Transverse colon (tissue), 4 donors: ENCODE data around the gene ARMC3. TPM values are rescaled to one million over a fixed set of nuclear protein-coding genes. Genes with fewer than 3 reads are reported as not detected.

ENCODE experiments used
- DNase-seq: peaks from one replicate; pipeline ENCODE4 v3.0.0-alpha.2; 2019
- H3K27ac ChIP-seq, 4 donors: fragments of 200-600 bp; sonication (generic); 2 replicates each; pipeline ENCODE4 v1.5.1; 2016 to 2018; ENCODE audit warnings: inconsistent platforms in 4 of 4
- H3K27me3 ChIP-seq: fragments of 200-600 bp; sonication (generic); 2 replicates; pipeline ENCODE4 v1.5.1; 2017; ENCODE audit warnings: inconsistent platforms
- H3K36me3 ChIP-seq, 4 donors: fragments of 200-600 bp; sonication (generic); 2 replicates each; pipeline ENCODE4 v1.5.1; 2017 to 2019; ENCODE audit warnings: inconsistent platforms in 4 of 4
- H3K4me1 ChIP-seq, 4 donors: fragments of 200-600 bp; sonication (generic); 2 replicates each; pipeline ENCODE4 v1.5.1; 2017 to 2020; ENCODE audit warnings: inconsistent platforms in 4 of 4
- H3K4me3 ChIP-seq, 4 donors: fragments of 200-600 bp; sonication (generic); 1 replicate in 1 of 4; 2 replicates in 3 of 4; pipeline versions ENCODE4 v1.5.1 to v1.6.1; 2017 to 2019; ENCODE audit warnings: inconsistent platforms in 4 of 4
- H3K9me3 ChIP-seq, 2 donors: fragments of 200-600 bp; sonication (generic); 2 replicates each; pipeline ENCODE4 v1.5.1; 2017 to 2019; ENCODE audit warnings: inconsistent platforms in 2 of 2
- EP300 ChIP-seq: sonication (generic); formaldehyde crosslinking; IDR thresholded peaks from one replicate; pipeline ENCODE4 v1.6.1; 2017; ENCODE audit warnings: antibody characterized with exemption, low read depth
- POLR2A ChIP-seq: fragments of 450-650 bp; IDR thresholded peaks from one replicate; pipeline ENCODE4 v1.6.1; 2016; ENCODE audit warnings: antibody characterized with exemption, mild to moderate bottlenecking, moderate library complexity
- POLR2AphosphoS5 ChIP-seq, 3 donors: sonication (generic); formaldehyde crosslinking; IDR thresholded peaks; one replicate each; pipeline ENCODE4 v1.6.1; 2016; ENCODE audit warnings: antibody characterized with exemption in 3 of 3
- WGBS, 2 donors: methylation state at CpG; one replicate each; pipeline ENCODE4 v1.1.5; 2018; ENCODE audit warnings: low coverage in 1 of 2; 5-methylcytosine and 5-hydroxymethylcytosine counted together
- in situ Hi-C, 4 donors: fragments of 200-750 bp; cut with MboI; loops; one replicate each; pipeline versions ENCODE4 v1.15.0 to v1.15.1; 2017; ENCODE audit warnings: low sequenced_read_pairs in 3 of 4, low pct_ligation_motif_present in 1 of 4, low pct_unique_long_range_greater_than_20kb in 1 of 4
- intact Hi-C: fragments of 100-400 bp; cut with DNase I; formaldehyde crosslinking; loops from one replicate; pipeline ENCODE4 v1.15.1; 2023; ENCODE audit warnings: low total_unique reads
- total RNA-seq, 4 donors: library from RNA; depleted of rRNA; stranded (reverse); fragments of >200 nt; gene quantifications; one replicate each; pipeline ENCODE4 v1.1.0, GENCODE V29; 2016
- TF ChIP-seq, protein P1 (sequence below), 5 experiments: fragments of 200-600 bp in 3 of 5; fragments of 450-650 bp in 2 of 5; sonication (generic) in 3 of 5; IDR thresholded peaks; 1 replicate in 2 of 5; 2 replicates in 3 of 5; pipeline ENCODE4 v1.5.1; 2016 to 2017; ENCODE audit warnings: antibody characterized with exemption in 5 of 5, inconsistent platforms in 3 of 5, mild to moderate bottlenecking in 2 of 5, moderate library complexity in 1 of 5

Gene ARMC3
- total RNA-seq, 4 donors from 2014 or later, result not detected

DNA sequence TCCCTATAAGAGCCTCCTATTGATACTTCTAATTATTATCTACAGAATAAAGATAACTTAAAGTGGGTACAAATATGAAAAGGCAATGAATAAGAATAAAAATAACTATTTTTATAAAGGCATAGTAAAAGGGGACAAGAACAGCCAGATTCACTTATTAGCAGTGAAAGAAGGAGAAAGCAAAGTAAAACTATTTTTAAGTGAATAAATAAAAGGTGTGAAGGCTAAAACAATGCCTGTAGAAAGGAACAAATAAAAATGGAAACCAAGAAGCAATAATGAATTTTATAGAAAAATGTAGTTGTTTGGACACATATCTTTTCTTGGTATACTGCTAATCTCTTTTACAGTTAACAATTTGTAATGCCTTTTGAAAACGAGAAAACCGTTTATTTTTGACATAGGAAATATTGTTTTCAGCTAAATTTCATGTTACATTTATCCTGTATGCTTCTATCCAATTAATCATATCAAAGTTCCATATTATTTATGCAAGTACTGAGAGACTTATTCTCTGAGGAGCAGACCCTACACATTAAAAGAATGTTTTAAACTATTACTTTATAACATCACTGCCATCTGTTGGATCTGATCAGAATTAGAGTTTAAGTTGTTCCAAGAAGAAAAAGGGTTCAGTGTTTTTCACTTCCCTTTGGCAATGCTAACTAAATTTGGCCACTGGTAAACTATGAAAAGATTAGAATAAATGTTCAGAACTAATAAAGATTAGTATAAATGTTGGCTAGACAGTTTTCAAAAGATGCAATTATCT is 59.1 kb downstream of the ARMC3 start:
- Histone ChIP-seq H3K27me3 (peaks cover 5% of the 10 kb centered on the region), H3K4me3 (no peak overlapping the region), H3K4me1 (no peaks in the 10 kb centered on the region), H3K9me3 (no peaks in the 10 kb centered on the region), H3K27ac (no peak overlapping the region), H3K36me3 (no peaks in the 10 kb centered on the region)
- in situ Hi-C loops (loop anchor here (10.0 to 25.0 kb wide), 6 partner anchors 400 to 1500 kb away; no protein-coding TSS in a partner anchor), intact Hi-C loops (loop anchor here (5.0 kb wide), 1 partner anchor 415 kb away; no protein-coding TSS in a partner anchor)
- no peak for DNase-seq
- TF ChIP-seq POLR2A, result no peak
- TF ChIP-seq, protein P1, sequence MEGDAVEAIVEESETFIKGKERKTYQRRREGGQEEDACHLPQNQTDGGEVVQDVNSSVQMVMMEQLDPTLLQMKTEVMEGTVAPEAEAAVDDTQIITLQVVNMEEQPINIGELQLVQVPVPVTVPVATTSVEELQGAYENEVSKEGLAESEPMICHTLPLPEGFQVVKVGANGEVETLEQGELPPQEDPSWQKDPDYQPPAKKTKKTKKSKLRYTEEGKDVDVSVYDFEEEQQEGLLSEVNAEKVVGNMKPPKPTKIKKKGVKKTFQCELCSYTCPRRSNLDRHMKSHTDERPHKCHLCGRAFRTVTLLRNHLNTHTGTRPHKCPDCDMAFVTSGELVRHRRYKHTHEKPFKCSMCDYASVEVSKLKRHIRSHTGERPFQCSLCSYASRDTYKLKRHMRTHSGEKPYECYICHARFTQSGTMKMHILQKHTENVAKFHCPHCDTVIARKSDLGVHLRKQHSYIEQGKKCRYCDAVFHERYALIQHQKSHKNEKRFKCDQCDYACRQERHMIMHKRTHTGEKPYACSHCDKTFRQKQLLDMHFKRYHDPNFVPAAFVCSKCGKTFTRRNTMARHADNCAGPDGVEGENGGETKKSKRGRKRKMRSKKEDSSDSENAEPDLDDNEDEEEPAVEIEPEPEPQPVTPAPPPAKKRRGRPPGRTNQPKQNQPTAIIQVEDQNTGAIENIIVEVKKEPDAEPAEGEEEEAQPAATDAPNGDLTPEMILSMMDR (IDR thresholded peaks at IDR 0.05), result peak in 2 of 5 experiments; percentile 21
- WGBS, 2 donors, result 41 to 45% methylated on average over 2 of the region's 2 CpGs

DNA sequence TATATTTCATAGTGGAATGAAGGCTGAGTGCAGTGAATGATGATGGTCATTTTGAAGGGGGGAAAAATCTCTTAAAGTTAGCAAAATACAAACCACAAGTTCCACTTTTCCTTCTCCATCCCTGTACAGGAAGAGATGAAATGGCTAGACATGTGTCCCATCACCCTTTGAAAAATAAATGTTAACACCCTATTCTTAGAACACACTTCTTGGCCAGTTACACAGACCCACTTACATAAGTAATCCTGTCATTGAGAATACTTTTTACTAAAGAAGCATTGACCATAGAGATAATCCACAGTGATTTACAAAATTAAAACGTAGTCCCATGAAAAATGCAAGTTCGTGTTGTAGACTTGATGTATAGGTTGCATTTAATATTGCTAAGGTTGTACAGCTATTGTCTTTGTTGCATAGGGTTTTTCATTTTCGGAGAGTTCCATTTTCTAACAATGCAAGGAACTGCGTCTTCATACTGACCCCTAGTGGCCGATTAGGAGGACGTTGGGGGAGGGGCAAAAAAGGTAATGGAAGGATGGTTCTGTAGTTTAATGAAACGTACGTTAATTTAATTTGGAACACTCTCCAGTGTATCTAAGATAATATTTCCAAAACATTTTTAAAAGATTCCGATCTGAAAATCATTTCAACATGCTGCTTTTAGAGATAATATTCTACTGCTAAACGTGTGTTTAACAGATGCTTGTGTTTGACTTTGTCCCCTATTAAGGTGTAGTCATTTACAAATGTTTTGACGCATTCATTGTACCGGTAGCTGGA is 60.9 kb downstream of the ARMC3 start:
- in situ Hi-C loops, result loop anchor here (10.0 to 25.0 kb wide), 6 partner anchors 401 to 1501 kb away; no protein-coding TSS in a partner anchor
- 2 to 3% methylated on average over 12 of the region's 12 CpGs for WGBS, 2 donors

DNA sequence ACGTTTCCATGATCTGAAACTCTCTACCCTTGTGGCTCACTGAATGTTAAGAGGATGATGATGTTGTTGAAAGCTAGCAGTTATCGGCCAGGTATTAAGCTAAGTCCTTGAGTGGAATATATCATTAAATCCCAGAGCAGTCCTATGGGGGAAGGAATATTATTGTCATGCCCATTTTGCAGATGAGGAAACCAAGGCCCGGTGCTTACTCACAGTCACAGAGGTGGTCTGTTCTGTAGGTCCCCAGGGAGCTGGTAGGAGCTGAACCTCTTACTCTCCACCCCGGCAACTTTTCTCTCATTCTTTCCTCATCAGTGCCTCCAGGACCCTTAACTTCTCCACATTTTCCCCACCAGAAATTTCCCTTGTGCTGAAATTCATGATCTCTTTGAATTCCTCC is 62.6 kb downstream of the ARMC3 start:
- in situ Hi-C loops, result loop anchor here (10.0 to 25.0 kb wide), 6 partner anchors 403 to 1503 kb away; no protein-coding TSS in a partner anchor
- no peak for TF ChIP-seq POLR2A
- H3K36me3 ChIP-seq, result no peaks in the 10 kb centered on the region
- H3K27me3 ChIP-seq, result peaks cover 6% of the 10 kb centered on the region
- H3K4me1 ChIP-seq, result no peaks in the 10 kb centered on the region
- no peak overlapping the region for H3K27ac ChIP-seq
- H3K9me3 ChIP-seq, result no peaks in the 10 kb centered on the region
- WGBS, 2 donors, result 91 to 92% methylated on average over 2 to 4 of the region's 4 CpGs
- intact Hi-C loops, result no loop called here
- DNase-seq, result no peak
- H3K4me3 ChIP-seq, result no peak overlapping the region

More for the DNA sequence above, 60.9 kb downstream of the ARMC3 start:
- no peak overlapping the region for H3K27ac ChIP-seq
- peaks cover 6% of the 10 kb centered on the region for H3K27me3 ChIP-seq
- no peak overlapping the region for H3K4me3 ChIP-seq
- TF ChIP-seq EP300 (no peak), POLR2AphosphoS5 (IDR thresholded peaks at IDR 0.05) (no peak), POLR2A (no peak)
- TF ChIP-seq, protein P1 (IDR thresholded peaks at IDR 0.05), result peak; percentile 87 to 96 (median 91)
- H3K9me3 ChIP-seq, result no peaks in the 10 kb centered on the region
- DNase-seq, result peak; percentile 56
- H3K36me3 ChIP-seq, result no peaks in the 10 kb centered on the region
- intact Hi-C loops, result loop anchor here (5.0 kb wide), 1 partner anchor 416 kb away; no protein-coding TSS in a partner anchor
- H3K4me1 ChIP-seq, result no peaks in the 10 kb centered on the region

DNA sequence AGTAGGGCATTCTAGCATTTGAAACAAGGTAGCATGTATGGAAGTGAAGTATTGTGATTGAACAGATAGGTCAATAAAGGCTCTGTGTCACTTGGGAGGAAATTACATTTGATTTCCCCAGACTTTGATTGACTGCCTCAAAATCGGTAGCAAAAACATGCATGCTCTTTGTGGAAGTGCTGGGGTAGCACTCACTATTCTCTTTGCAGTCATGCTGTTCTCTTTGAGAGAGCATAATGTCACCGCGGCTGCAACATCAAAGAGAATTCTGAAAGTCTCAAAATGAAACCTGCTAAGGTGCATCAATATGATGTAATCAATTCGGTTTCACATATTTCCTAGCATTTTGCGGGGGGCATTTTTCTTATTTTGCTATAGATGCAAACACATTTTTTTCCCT is 64.2 kb downstream of the ARMC3 start:
- Histone ChIP-seq H3K9me3 (no peaks in the 10 kb centered on the region), H3K36me3 (no peaks in the 10 kb centered on the region), H3K27ac (no peak overlapping the region), H3K4me3 (no peak overlapping the region), H3K4me1 (no peaks in the 10 kb centered on the region), H3K27me3 (peaks cover 9% of the 10 kb centered on the region)
- in situ Hi-C loops (loop anchor here (10.0 to 25.0 kb wide), 6 partner anchors 405 to 1505 kb away; no protein-coding TSS in a partner anchor), intact Hi-C loops (no loop called here)
- DNase-seq, result no peak
- TF ChIP-seq POLR2A (no peak), POLR2AphosphoS5 (IDR thresholded peaks at IDR 0.05) (no peak), EP300 (no peak)
- TF ChIP-seq, protein P1 (IDR thresholded peaks at IDR 0.05), result no peak
- 28 to 53% methylated on average over 5 of the region's 5 CpGs for WGBS, 2 donors
